Measurements from ENCODE around the gene PPIF. TPM values are rescaled to one million over a fixed set of nuclear protein-coding genes. Genes with fewer than 3 reads are reported as not detected.

PPIF gene
- total RNA-seq, 1 donor from 2014 or later: 5.7 TPM

GRCh38 chr10:79382491-79382941, 35.2 kb downstream of the PPIF start:
- no peak for DNase-seq (ENCODE audit: low spot score in 2 of 2)
- FAIRE-seq: no peak

DNA sequence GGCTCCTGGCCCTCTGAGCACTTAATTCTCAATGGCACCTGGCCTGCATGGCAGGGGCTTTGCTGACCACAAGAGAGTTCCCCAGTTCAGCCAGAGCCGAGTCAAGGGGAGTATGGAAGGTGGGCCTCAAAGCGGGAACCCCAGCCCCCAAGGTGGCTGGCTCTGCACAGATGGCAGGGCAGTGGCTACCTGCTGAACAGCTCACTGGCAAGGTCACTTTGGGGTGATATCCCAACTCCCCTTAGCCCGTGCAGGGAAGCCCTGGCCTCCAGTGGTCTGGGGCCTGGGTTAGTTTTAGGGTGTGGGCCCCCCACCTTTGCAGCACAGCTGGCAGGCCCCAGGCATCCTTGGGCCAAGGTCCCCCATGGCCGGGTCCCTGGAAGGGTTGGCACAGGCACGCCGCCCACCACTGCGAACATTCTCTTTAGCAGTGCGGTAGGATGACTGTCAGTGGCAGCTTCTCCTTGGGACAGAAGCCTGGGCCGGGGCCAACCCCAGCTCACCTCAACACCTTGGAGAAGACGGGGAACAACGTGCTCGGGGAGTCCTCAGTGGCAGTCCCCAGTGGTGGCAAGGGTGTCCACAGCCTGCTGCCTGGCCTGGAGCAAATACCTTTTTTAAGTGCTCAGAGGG, 36.8 kb downstream of the PPIF start:
- DNase-seq (ENCODE audit: low spot score in 2 of 2): peak in 1 of 2 donors; percentile 8
- FAIRE-seq: no peak

- no peak for FAIRE-seq
- DNase-seq (ENCODE audit: low spot score in 2 of 2): peak; percentile 10 to 12
Measured at GRCh38 chr10:79384773-79385391, 37.6 kb downstream of the PPIF start.

DNA sequence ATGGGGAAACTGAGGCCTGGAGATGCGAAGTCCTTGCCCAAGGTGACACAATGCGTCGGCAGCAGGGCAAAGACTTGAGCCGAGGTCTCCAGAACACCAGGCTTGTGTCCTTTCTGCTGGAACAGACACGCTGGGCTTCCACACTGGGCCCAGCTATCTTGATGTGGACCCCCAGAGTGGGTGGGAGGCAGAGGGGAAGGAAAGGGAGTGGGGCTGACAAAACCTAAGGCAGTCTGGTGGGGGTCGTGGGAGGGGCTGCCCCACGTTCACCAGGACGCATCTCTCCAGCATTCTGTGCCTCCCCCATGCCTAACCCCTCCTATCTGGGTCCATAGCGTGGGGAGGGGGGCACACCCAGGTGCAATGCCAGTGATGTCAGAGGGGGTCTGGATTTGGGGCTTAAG, 38.1 kb downstream of the PPIF start:
- no peak for FAIRE-seq

DNA sequence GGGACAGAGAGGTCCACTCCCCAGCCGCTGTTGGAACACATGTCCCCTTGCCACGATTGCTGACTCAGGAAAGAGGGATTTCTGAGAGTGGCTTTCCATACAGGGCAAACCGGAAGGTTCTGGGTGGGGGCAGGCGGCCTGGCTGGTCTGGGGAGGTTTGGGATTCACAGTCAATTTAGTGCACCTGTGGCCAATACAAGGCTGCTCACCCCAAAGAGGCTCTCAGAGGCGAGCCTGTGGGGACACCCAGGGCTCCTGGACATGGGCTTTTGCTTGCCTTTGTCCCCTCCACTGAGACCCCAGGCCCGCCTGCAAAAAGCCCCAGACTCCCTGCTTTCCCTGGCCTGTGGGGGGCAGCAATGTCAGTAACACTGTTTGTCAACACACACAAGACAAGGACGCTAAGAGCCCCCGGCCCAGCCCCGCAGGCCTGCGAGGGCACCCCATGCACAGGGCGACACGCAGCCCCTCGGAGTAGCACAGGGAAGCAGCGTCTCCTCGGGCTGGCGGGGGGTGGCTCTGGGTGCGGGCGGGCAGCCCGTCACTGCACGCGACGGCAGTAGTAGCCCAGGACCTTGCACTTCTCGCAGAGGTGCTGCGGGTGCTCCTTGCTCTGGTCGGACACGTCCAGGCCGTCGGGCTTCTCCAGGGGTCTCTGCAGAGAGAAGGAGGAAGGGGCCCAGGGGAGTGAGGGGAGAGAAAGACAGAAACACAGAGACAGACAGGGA, 38.7 kb downstream of the PPIF start:
- FAIRE-seq (no peak), DNase-seq (ENCODE audit: low spot score in 2 of 2) (peak; percentile 22 to 24)

More for the DNA sequence above, 38.1 kb downstream of the PPIF start:
- peak; percentile 6 to 8 for DNase-seq (ENCODE audit: low spot score in 2 of 2)

- FAIRE-seq: no peak
- DNase-seq (ENCODE audit: low spot score in 2 of 2): peak; percentile 14 to 16
Measured at GRCh38 chr10:79386637-79387465, 39.6 kb downstream of the PPIF start.

- FAIRE-seq: no peak
- DNase-seq (ENCODE audit: low spot score in 2 of 2): peak; percentile 8 to 20
Measured at GRCh38 chr10:79387466-79387973, 40.3 kb downstream of the PPIF start.

DNA sequence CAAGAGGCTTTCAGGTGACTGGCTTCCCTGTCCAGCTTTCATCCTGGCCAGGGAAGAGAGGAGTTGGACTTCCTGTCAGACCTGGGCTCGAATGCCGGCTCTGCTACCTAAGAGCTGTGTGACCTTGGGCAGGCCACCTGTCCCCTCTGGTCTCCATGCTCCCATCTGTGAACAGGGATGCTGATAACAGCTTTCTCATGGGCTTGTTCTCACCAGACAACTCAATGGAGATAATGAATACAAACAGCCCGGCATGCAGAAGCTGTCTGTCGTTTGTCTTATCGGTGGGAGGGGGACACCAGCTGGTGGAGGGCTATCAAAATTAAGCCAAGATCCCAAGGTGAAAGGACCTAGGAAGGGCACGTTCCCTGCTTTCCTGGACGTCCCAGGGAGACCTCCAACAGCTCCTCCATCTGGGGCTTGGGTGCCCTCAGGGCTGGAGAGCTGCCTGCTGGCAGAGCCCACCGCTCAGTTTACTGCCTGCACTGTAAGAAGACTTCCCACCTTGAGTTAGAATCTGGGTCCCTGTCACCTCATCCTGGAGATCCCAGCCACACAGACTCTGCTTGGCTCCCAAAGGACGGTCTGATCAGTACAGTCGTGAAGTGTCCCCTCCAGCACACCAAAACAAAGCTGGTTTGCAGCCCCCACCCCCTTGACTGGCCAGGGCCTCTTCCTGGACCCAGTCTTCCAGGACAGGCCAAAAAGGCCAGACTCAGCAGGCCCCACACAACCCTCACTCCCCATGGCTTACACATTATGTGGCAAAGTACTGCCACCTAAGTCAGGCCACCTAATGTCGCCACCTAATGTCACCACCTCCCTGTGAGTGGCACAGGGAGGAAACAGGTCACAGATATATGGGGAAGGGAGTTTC, 40.9 kb downstream of the PPIF start:
- DNase-seq (ENCODE audit: low spot score in 2 of 2) (peak; percentile 4 to 5), FAIRE-seq (no peak)

DNA sequence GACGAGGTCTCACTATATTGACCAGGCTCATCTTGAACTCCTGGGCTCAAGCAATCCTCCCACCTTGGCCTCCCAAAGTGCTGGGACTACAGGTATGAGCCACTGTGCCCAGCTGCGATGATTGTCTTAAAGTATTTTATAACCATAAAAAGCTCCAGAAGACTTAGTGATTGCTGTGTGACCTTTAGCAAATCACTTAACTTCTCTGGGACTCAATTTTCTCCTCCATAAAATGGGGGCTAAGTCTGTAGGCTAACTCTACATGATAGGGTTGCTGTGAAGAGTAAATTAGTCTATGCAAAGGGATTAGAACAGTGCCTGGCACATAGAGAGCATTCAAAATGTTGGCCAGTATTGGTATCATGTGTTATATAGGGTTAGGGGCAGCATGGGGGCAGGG, 42.8 kb downstream of the PPIF start:
- DNase-seq (ENCODE audit: low spot score in 2 of 2): no peak
- no peak for FAIRE-seq

GRCh38 chr10:79390551-79391229, 43.4 kb downstream of the PPIF start:
- FAIRE-seq: no peak

GRCh38 chr10:79391231-79392019, 44.2 kb downstream of the PPIF start:
- no peak for FAIRE-seq
- no peak for DNase-seq (ENCODE audit: low spot score in 2 of 2)

More at GRCh38 chr10:79390551-79391229, 43.4 kb downstream of the PPIF start:
- no peak for DNase-seq (ENCODE audit: low spot score in 2 of 2)

DNA sequence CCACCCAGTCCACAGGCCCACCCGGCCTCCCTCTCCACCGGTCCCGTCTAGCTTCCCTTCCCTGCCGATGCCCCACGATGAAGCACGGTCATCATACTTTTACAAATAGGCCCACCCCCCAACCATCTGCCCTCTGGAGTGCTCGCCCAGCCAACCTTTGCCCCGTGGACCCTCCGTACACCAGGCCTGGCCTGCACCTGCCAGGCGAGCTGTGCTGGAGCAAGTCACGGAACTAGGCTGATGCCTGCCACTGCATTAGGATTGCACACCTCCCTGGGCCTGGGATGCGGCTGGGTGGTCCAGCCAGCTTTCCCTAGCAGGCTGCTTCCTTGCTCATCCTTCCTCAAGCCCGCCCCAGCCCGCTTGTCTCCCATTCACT, 44.7 kb downstream of the PPIF start:
- DNase-seq (ENCODE audit: low spot score in 2 of 2) (no peak), FAIRE-seq (no peak)

DNA sequence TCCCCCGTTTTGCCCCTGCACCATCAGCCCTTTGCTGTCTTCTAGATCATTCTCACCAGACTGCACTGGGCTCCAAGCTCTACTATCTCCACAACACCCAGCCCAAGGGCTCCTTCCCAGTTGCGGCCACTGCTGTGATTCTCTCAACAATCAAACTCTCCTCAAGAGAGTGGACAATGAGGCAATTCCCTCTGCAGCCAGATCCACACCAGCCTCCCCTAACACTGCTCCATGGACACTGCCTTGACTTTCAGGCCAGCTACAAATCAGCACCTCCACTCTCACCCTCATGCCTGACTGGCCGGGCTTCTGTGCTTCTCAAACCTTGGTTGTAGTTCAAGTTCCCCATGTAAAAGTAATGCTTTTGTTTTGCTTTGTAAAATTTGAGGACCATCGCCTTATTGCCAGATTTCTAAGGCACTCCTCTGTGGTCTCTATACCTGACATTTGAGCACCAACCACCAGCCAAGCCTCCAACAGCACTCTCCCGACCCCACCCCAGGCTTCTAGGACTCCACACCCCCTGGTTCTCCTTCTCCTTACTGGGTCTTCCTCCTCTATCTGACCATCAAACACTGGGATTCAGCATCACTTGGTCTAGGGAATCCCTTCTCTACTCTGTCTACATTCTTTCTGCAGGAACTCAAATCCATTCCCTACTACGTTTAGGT, 45.4 kb downstream of the PPIF start:
- no peak for DNase-seq (ENCODE audit: low spot score in 2 of 2)
- no peak for FAIRE-seq

DNA sequence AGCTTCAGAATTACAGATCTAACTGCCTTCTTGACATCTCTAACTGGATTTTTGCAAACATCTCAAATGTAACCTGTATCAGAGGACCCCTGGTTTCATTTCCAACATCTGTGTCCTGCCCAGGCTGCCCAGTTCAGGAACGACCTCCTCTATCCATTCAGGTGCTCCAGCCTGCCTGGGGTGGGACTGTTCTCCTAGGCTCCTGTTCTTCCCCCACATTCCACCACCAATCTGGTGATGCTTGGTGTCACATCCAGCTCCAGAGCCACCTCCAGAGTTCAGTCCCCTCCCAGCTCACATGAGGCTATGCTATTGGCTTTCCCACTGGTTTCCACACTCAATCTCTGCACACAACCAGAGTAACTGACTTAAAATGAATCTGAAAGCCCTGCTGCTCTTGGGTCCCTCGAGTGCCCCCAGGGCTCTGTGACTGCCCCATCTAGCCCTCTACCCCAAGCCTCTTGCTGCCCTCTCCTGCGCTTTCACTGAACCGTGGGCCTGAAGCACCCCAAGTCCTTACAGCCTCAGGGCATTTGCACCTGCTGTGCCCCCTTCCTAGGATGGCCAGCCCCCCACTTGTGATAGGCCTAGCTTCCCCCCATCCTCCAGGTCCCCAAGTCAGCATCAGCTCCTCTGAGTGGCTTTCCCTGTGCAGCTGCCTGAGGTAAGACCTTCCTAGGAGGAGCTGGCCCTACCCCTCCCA, 46.1 kb downstream of the PPIF start:
- DNase-seq (ENCODE audit: low spot score in 2 of 2): no peak
- no peak for FAIRE-seq

DNA sequence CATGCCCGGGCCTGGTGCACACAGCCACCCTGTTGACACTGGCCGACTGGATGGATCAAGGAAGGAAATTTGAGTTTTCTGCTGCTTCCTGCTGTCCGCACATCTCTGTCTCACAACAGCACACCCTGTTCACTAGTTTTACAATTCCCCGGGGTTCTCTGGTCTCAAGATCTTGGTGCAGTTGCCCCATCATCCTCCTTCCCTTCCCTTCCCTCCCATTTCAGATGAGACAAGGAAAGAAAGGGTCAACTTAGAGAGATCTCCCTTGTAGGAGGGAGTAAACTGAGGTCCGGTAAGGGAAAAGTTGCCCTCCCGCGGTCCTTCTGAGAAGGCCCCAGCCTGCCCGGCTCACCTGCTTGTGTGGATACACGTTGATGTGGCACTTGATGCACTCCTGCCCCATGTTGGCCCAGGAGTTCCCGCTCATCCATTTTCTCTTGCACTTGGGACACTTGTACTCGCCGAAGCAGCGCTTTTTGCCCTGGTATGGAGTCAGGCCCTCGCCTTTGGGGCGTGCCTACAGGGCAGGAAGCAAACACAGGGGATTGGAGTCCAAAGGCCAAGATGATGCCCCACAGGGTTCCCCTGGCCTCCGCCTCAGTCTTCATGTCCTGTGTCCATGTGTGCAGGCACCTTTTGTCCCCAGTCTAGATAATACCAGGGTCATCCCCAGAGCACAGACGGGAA, 46.8 kb downstream of the PPIF start:
- FAIRE-seq (no peak), DNase-seq (ENCODE audit: low spot score in 2 of 2) (no peak)

DNA sequence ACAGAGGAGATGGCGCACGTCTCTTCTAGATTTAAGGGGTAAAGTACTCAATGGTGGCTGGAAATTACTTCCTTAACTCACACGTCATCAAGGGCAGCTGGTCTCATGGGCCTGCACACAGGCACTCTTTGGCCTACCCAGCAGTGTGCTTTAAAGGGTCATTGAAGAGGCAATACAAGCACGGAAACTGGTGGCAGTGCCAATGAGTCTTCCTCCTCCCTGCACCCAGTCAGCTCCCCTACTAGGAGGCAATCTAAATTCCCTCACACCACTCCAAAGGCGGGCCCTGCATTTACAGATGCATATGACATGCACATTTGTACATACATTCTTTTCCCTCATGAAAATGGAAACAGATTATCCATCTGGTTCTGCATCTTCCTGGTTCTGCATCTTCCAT, 47.4 kb downstream of the PPIF start:
- FAIRE-seq (no peak), DNase-seq (ENCODE audit: low spot score in 2 of 2) (no peak)

Data from frontal cortex (tissue), 4 donors.